Stimulated activated CD8-positive, alpha-beta memory T cell treated with anti-CD3 and anti-CD28 coated beads, Interleukin-2, amount 100 ng/mL, for 48 hours (primary cell): Measurements from ENCODE around the gene SLC39A9.

Experiments used
- DNase-seq, 2 donors: peaks; one replicate each; pipeline ENCODE4 v3.0.0-alpha.2; 2020; ENCODE audit warnings: low read depth in 2 of 2

Gene SLC39A9

GRCh38 chr14:69424149-69424923 lies 25.8 kb downstream of the SLC39A9 start:
- no peak for DNase-seq

GRCh38 chr14:69427596-69427995 lies 29.1 kb downstream of the SLC39A9 start:
- DNase-seq, result no peak

- no peak for DNase-seq
These were observed 30.0 kb downstream of the SLC39A9 start for GRCh38 chr14:69428289-69428998.

GRCh38 chr14:69429643-69430042 lies 31.2 kb downstream of the SLC39A9 start:
- DNase-seq, result no peak

GRCh38 chr14:69430306-69430939 lies 31.9 kb downstream of the SLC39A9 start:
- no peak for DNase-seq

- no peak for DNase-seq
These were observed 33.9 kb downstream of the SLC39A9 start for GRCh38 chr14:69432364-69432763.

GRCh38 chr14:69439521-69440270 lies 41.2 kb downstream of the SLC39A9 start:
- DNase-seq, result no peak

GRCh38 chr14:69441948-69442347 lies 43.5 kb downstream of the SLC39A9 start:
- DNase-seq, result no peak

- no peak for DNase-seq
These were observed 44.9 kb downstream of the SLC39A9 start for GRCh38 chr14:69443296-69443805.

- no peak for DNase-seq
These were observed 50.7 kb downstream of the SLC39A9 start for GRCh38 chr14:69449216-69449615.

GRCh38 chr14:69451941-69452340 lies 53.4 kb downstream of the SLC39A9 start:
- DNase-seq, result no peak

- DNase-seq, result no peak
These were observed 59.9 kb downstream of the SLC39A9 start for GRCh38 chr14:69458350-69458749.

- DNase-seq, result no peak
These were observed 60.6 kb downstream of the SLC39A9 start for GRCh38 chr14:69459122-69459521.

- peak in 1 of 2 donors; percentile 22 for DNase-seq
These were observed 61.7 kb downstream of the SLC39A9 start for GRCh38 chr14:69460093-69460701.

- no peak for DNase-seq
These were observed 65.9 kb downstream of the SLC39A9 start for GRCh38 chr14:69464379-69464778.

GRCh38 chr14:69464829-69465228 lies 66.3 kb downstream of the SLC39A9 start:
- DNase-seq, result no peak

- no peak for DNase-seq
These were observed 70.5 kb downstream of the SLC39A9 start for GRCh38 chr14:69468949-69469348.

GRCh38 chr14:69471436-69471835 lies 72.9 kb downstream of the SLC39A9 start:
- DNase-seq, result no peak

- no peak for DNase-seq
These were observed 73.4 kb downstream of the SLC39A9 start for GRCh38 chr14:69471916-69472315.

GRCh38 chr14:69473260-69473659 lies 74.8 kb downstream of the SLC39A9 start:
- DNase-seq, result no peak

GRCh38 chr14:69473946-69474345 lies 75.5 kb downstream of the SLC39A9 start:
- no peak for DNase-seq
